ENCODE results near the gene TP53TG5. TPM values are rescaled to one million over a fixed set of nuclear protein-coding genes. Genes with fewer than 3 reads are reported as not detected.
A peak's percentile ranks its signal among the peaks of the same experiment; 100 is the strongest.

Gene TP53TG5
- total RNA-seq, 1 donor from 2014 or later, result not detected

DNA sequence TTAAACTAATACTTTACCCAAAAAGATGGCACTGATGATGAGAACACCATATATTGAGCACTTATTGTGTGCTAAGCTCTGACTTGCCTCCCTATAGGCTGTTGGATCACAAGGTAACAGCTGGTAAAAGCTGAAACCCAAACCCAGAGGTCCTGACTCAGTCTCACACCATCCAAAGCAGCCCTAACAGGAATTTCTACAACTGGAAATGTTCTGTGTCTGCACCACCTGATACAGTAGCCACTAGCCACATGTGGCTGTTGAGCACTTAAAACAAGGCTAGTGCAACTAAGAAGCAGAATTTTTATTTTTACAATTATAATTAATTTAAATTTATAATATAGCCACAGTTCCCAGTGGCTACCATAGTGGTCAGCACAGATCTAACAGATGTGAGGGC, 54.4 kb downstream of the TP53TG5 start:
- no peak overlapping the region for H3K4me2 ChIP-seq (ENCODE audit: low read length)
- TF ChIP-seq, protein P1, sequence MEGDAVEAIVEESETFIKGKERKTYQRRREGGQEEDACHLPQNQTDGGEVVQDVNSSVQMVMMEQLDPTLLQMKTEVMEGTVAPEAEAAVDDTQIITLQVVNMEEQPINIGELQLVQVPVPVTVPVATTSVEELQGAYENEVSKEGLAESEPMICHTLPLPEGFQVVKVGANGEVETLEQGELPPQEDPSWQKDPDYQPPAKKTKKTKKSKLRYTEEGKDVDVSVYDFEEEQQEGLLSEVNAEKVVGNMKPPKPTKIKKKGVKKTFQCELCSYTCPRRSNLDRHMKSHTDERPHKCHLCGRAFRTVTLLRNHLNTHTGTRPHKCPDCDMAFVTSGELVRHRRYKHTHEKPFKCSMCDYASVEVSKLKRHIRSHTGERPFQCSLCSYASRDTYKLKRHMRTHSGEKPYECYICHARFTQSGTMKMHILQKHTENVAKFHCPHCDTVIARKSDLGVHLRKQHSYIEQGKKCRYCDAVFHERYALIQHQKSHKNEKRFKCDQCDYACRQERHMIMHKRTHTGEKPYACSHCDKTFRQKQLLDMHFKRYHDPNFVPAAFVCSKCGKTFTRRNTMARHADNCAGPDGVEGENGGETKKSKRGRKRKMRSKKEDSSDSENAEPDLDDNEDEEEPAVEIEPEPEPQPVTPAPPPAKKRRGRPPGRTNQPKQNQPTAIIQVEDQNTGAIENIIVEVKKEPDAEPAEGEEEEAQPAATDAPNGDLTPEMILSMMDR (IDR thresholded peaks at IDR 0.05; ENCODE audit: insufficient read depth, low read depth, low read length), result no peak
- no peak overlapping the region for H3K9ac ChIP-seq (ENCODE audit: low read length)
- H3K27ac ChIP-seq (ENCODE audit: low read depth, low read length), result no peak overlapping the region
- H3K4me1 ChIP-seq (ENCODE audit: insufficient read depth, low read length), result no peaks in the 10 kb centered on the region
- H3K36me3 ChIP-seq (ENCODE audit: insufficient read depth, low read length), result peaks cover 31% of the 10 kb centered on the region
- H3K4me3 ChIP-seq (ENCODE audit: insufficient read depth, low read depth, low read length), result no peak overlapping the region
- Mint-ChIP-seq H3K27me3 (ENCODE audit: low read depth, unreplicated experiment) (no peaks in the 10 kb centered on the region), H3K27ac (ENCODE audit: unreplicated experiment) (no peak overlapping the region), H3K36me3 (ENCODE audit: low read depth, unreplicated experiment) (peaks cover 14% of the 10 kb centered on the region), H3K4me3 (ENCODE audit: unreplicated experiment) (no peak overlapping the region), H3K9me3 (ENCODE audit: unreplicated experiment) (no peaks in the 10 kb centered on the region), H3K4me1 (ENCODE audit: low read depth, unreplicated experiment) (peaks cover 8% of the 10 kb centered on the region)
- no peaks in the 10 kb centered on the region for H3K27me3 ChIP-seq (ENCODE audit: insufficient read depth, low read length)
- no peak overlapping the region for H2AFZ ChIP-seq (ENCODE audit: low read depth, low read length)
- H3K79me2 ChIP-seq (ENCODE audit: insufficient read depth, low read length), result peaks cover 3% of the 10 kb centered on the region
- no peaks in the 10 kb centered on the region for H3K9me3 ChIP-seq (ENCODE audit: insufficient read depth, low read depth, low read length)
- H4K20me1 ChIP-seq (ENCODE audit: insufficient read depth, low read length), result peaks cover 31% of the 10 kb centered on the region
- DNase-seq (ENCODE audit: low read depth) (no peak), FAIRE-seq (no peak)

DNA sequence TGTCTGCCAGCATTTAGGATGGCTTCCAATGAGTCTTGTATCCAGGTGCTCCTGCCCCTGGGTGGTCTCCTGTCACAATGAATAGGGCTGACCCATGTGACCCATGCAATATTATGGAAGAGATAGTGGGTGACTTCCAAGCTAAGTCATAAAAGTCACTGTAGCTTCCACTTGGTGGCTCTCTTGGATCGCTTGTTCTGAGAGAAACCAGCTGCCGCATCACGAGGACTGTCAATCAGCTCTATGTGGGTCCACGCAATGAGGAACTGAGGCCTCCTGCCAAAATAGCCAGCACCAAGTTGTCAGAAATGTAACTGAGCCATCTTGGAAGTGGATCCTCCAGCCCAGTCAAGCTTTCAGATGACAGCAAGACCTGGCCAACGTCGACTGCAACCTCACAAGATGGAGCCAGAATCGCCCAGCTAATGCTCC, 55.2 kb downstream of the TP53TG5 start:
- H3K9me3 ChIP-seq (ENCODE audit: insufficient read depth, low read depth, low read length), result no peaks in the 10 kb centered on the region
- H3K36me3 ChIP-seq (ENCODE audit: insufficient read depth, low read length), result peaks cover 23% of the 10 kb centered on the region
- H3K4me3 Mint-ChIP-seq (ENCODE audit: unreplicated experiment), result no peak overlapping the region
- H3K36me3 Mint-ChIP-seq (ENCODE audit: low read depth, unreplicated experiment), result peaks cover 11% of the 10 kb centered on the region
- no peak for FAIRE-seq
- H3K4me1 Mint-ChIP-seq (ENCODE audit: low read depth, unreplicated experiment), result peaks cover 8% of the 10 kb centered on the region
- no peak overlapping the region for H3K9ac ChIP-seq (ENCODE audit: low read length)
- TF ChIP-seq EZH2 (IDR thresholded peaks at IDR 0.05; ENCODE audit: insufficient read depth, low read length), result no peak
- TF ChIP-seq, protein P1 (IDR thresholded peaks at IDR 0.05; ENCODE audit: insufficient read depth, low read depth, low read length), result peak; percentile 5
- peaks cover 2% of the 10 kb centered on the region for H3K27me3 ChIP-seq (ENCODE audit: insufficient read depth, low read length)
- no peak overlapping the region for H3K27ac Mint-ChIP-seq (ENCODE audit: unreplicated experiment)
- no peak overlapping the region for H3K4me2 ChIP-seq (ENCODE audit: low read length)
- H2AFZ ChIP-seq (ENCODE audit: low read depth, low read length), result no peak overlapping the region
- DNase-seq (ENCODE audit: low read depth), result no peak
- no peaks in the 10 kb centered on the region for H3K4me1 ChIP-seq (ENCODE audit: insufficient read depth, low read length)
- no peak overlapping the region for H3K4me3 ChIP-seq (ENCODE audit: insufficient read depth, low read depth, low read length)
- H3K9me3 Mint-ChIP-seq (ENCODE audit: unreplicated experiment), result no peaks in the 10 kb centered on the region
- peaks cover 3% of the 10 kb centered on the region for H3K27me3 Mint-ChIP-seq (ENCODE audit: low read depth, unreplicated experiment)
- no peak overlapping the region for H3K27ac ChIP-seq (ENCODE audit: low read depth, low read length)
- H3K79me2 ChIP-seq (ENCODE audit: insufficient read depth, low read length), result no peaks in the 10 kb centered on the region
- peaks cover 23% of the 10 kb centered on the region for H4K20me1 ChIP-seq (ENCODE audit: insufficient read depth, low read length)

Small RNA genes lying within 50 kb of the gene (microRNA-seq; reads per million reads assigned to microRNA genes)
- 1.6 reads per million for gene MIR6812

Other genes starting within 250 kb of the TP53TG5 start
- gene PI3, start 203.4 kb downstream of the TP53TG5 start, total RNA-seq, result not detected in 2 replicates
- gene SEMG1, start 171.3 kb downstream of the TP53TG5 start, total RNA-seq, result not detected in 2 replicates
- not detected in 2 replicates for gene SEMG2, start 157.0 kb downstream of the TP53TG5 start, total RNA-seq
- gene SLPI, start 123.8 kb downstream of the TP53TG5 start, total RNA-seq, result 0.41 TPM in 1 of 2 replicates, not detected in the other
- not detected in 2 replicates for gene RBPJL, start 71.5 kb downstream of the TP53TG5 start, total RNA-seq
- gene MATN4, start 70.0 kb downstream of the TP53TG5 start, total RNA-seq, result 0.19 and 0.20 TPM in 2 replicates
- 125 and 135 TPM in 2 replicates for gene SDC4, start 29.9 kb downstream of the TP53TG5 start, total RNA-seq
- 20.4 and 25.2 TPM in 2 replicates for gene SYS1, start 15.2 kb downstream of the TP53TG5 start, total RNA-seq
- 10.7 and 11.3 TPM in 2 replicates for gene DBNDD2, start 30.0 kb upstream of the TP53TG5 start, total RNA-seq
- 83.7 and 91.4 TPM in 2 replicates for gene PIGT, start 37.8 kb upstream of the TP53TG5 start, total RNA-seq
- gene WFDC2, start 91.4 kb upstream of the TP53TG5 start, total RNA-seq, result 2.4 and 4.1 TPM in 2 replicates
- not detected in 2 replicates for gene SPINT3, start 137.3 kb upstream of the TP53TG5 start, total RNA-seq
- gene WFDC6, start 161.2 kb upstream of the TP53TG5 start, total RNA-seq, result not detected in 2 replicates
- not detected in 2 replicates for gene EPPIN, start 169.1 kb upstream of the TP53TG5 start, total RNA-seq
- not detected in 2 replicates for gene WFDC8, start 201.0 kb upstream of the TP53TG5 start, total RNA-seq